ENCODE data around the gene C16orf87. TPM values are rescaled to one million over a fixed set of nuclear protein-coding genes. Genes with fewer than 3 reads are reported as not detected.

Gene C16orf87
- total RNA-seq, 1 experiment from 2014 or later = 8.7 TPM

- CTCF ChIA-PET = no interaction called here
- in situ Hi-C loops (cut with HindIII; ENCODE audit: low pct_unique_long_range_greater_than_20kb, low sequenced_read_pairs) (no loop called here), intact Hi-C loops (cut with micrococcal nuclease; ENCODE audit: unreplicated experiment) (no loop called here)
- Histone ChIP-seq H3K27me3 (ENCODE audit: control insufficient read depth, insufficient read depth, low read length) (no peaks in the 10 kb centered on the region), H3K4me1 (ENCODE audit: control insufficient read depth, insufficient read depth, low read length) (no peaks in the 10 kb centered on the region), H3K9me3 (ENCODE audit: control insufficient read depth, insufficient read depth, low read depth, low read length) (no peaks in the 10 kb centered on the region), H3K27ac (ENCODE audit: low read length) (no peak overlapping the region), H3K36me3 (ENCODE audit: control insufficient read depth, insufficient read depth, low read length) (no peaks in the 10 kb centered on the region), H3K4me3 (ENCODE audit: low read depth in 2 of 2, low read length in 2 of 2) (no peak overlapping the region)
- TF ChIP-seq REST (IDR thresholded peaks at IDR 0.05; ENCODE audit: insufficient read depth in 1 of 2, low read depth in 2 of 2, low read length in 1 of 2) = no peak
- no peak for TF ChIP-seq SIN3A (IDR thresholded peaks at IDR 0.05; ENCODE audit: borderline replicate concordance, insufficient read depth, low read depth, low read length)
- TF ChIP-seq CTCF (IDR thresholded peaks at IDR 0.05) = no peak
- no peak for TF ChIP-seq POLR2AphosphoS5 (IDR thresholded peaks at IDR 0.05; ENCODE audit: low read depth, low read length)
- TF ChIP-seq TCF7L2 (IDR thresholded peaks at IDR 0.05; ENCODE audit: low read depth, low read length) = no peak
- BruUV-seq (replicated peaks) = no TSS peak
- DNase-seq (ENCODE audit: low read depth, low spot score) (no peak), ATAC-seq (no peak)
- POLR2A ChIA-PET = no interaction called here
Measured at GRCh38 chr16:46866286-46866685, 35.3 kb upstream of the C16orf87 start.

GRCh38 chr16:46862555-46863447 is 31.8 kb upstream of the C16orf87 start:
- Histone ChIP-seq H3K9me3 (ENCODE audit: control insufficient read depth, insufficient read depth, low read depth, low read length) (no peaks in the 10 kb centered on the region), H3K4me1 (ENCODE audit: control insufficient read depth, insufficient read depth, low read length) (no peaks in the 10 kb centered on the region), H3K27me3 (ENCODE audit: control insufficient read depth, insufficient read depth, low read length) (no peaks in the 10 kb centered on the region), H3K27ac (ENCODE audit: low read length) (no peak overlapping the region), H3K4me3 (ENCODE audit: low read depth in 2 of 2, low read length in 2 of 2) (no peak overlapping the region), H3K36me3 (ENCODE audit: control insufficient read depth, insufficient read depth, low read length) (no peaks in the 10 kb centered on the region)
- BruUV-seq (replicated peaks) = no TSS peak
- intact Hi-C loops (cut with micrococcal nuclease; ENCODE audit: unreplicated experiment) = no loop called here
- POLR2A ChIA-PET = no interaction called here
- in situ Hi-C loops (cut with HindIII; ENCODE audit: low pct_unique_long_range_greater_than_20kb, low sequenced_read_pairs) = no loop called here
- ATAC-seq = no peak
- no peak for DNase-seq (ENCODE audit: low read depth, low spot score)
- CTCF ChIA-PET = no interaction called here
- no peak for TF ChIP-seq REST (IDR thresholded peaks at IDR 0.05; ENCODE audit: insufficient read depth in 1 of 2, low read depth in 2 of 2, low read length in 1 of 2)
- TF ChIP-seq SIN3A (IDR thresholded peaks at IDR 0.05; ENCODE audit: borderline replicate concordance, insufficient read depth, low read depth, low read length) = no peak
- TF ChIP-seq POLR2AphosphoS5 (IDR thresholded peaks at IDR 0.05; ENCODE audit: low read depth, low read length) = no peak
- no peak for TF ChIP-seq CTCF (IDR thresholded peaks at IDR 0.05)
- no peak for TF ChIP-seq TCF7L2 (IDR thresholded peaks at IDR 0.05; ENCODE audit: low read depth, low read length)

Measured in Panc1 (cell line).